A673 (cell line): ENCODE data around the gene AGBL4. TPM values are rescaled to one million over a fixed set of nuclear protein-coding genes. Genes with fewer than 3 reads are reported as not detected.

Experiments
- BruUV-seq: library from RNA; stranded (reverse); fragments of 400-500 nt; replicated peaks from 2 replicates; lab custom pipeline; 2021; lab: Mats Ljungman, UMichigan
- CTCF ChIA-PET: fragments of 300-600 bp; sonication (Branson Sonifier 250); formaldehyde crosslinking; loops from one replicate; lab custom pipeline; 2022; ENCODE audit warnings: antibody characterized with exemption; lab: Charles Lee
- POLR2A ChIA-PET: fragments of 300-600 bp; sonication (Branson Sonifier 250); formaldehyde crosslinking; loops from one replicate; lab custom pipeline; 2022; ENCODE audit warnings: antibody characterized with exemption; ENCODE audit not compliant: low non-redundant PET; lab: Charles Lee
- DNase-seq: peaks from one replicate; pipeline ENCODE4 v3.0.0-alpha.2; 2015; ENCODE audit warnings: low spot score
- H3K27ac ChIP-seq: fragments of 200-600 bp; sonication (generic); 2 replicates; pipeline ENCODE4 v1.5.1; 2016; ENCODE audit warnings: mixed run types, low read depth, mild to moderate bottlenecking, mixed read lengths, antibody characterized with exemption, low read length; ENCODE audit not compliant: poor library complexity, severe bottlenecking
- H3K27me3 ChIP-seq: fragments of 200-600 bp; sonication (generic); replicated peaks from 2 replicates; pipeline ENCODE4 v1.6.1; 2017; ENCODE audit warnings: mixed run types, low read depth, mild to moderate bottlenecking, mixed read lengths, antibody characterized with exemption, low read length; ENCODE audit not compliant: insufficient read depth, poor library complexity
- H3K36me3 ChIP-seq: fragments of 200-600 bp; sonication (generic); 2 replicates; pipeline ENCODE4 v1.6.1; 2016; ENCODE audit warnings: mixed run types, mild to moderate bottlenecking, mixed read lengths, antibody characterized with exemption, low read length; ENCODE audit not compliant: insufficient read depth, poor library complexity, severe bottlenecking
- H3K4me1 ChIP-seq: fragments of 200-600 bp; sonication (generic); 2 replicates; pipeline ENCODE4 v1.6.1; 2017; ENCODE audit warnings: mixed run types, mild to moderate bottlenecking, mixed read lengths, antibody characterized with exemption, low read length; ENCODE audit not compliant: insufficient read depth, poor library complexity, severe bottlenecking
- H3K4me3 ChIP-seq: fragments of 200-600 bp; sonication (generic); 2 replicates; pipeline ENCODE4 v1.5.1; 2016; ENCODE audit warnings: low read depth, mixed run types, mild to moderate bottlenecking, mixed read lengths, low read length; ENCODE audit not compliant: poor library complexity, severe bottlenecking
- H3K9me3 ChIP-seq: fragments of 200-600 bp; sonication (generic); 2 replicates; pipeline ENCODE4 v1.6.1; 2016; ENCODE audit warnings: mixed run types, low read depth, mild to moderate bottlenecking, mixed read lengths, antibody characterized with exemption, low read length; ENCODE audit not compliant: poor library complexity, severe bottlenecking
- CTCF ChIP-seq: fragments of 300-800, 200-600 bp; sonication (generic); conservative IDR thresholded peaks from 2 replicates; pipeline ENCODE4 v1.5.1; 2017; ENCODE audit warnings: low read depth, mild to moderate bottlenecking, antibody characterized with exemption, low read length, moderate library complexity, mixed read lengths
- EZH2 ChIP-seq: fragments of 200-600 bp; sonication (generic); IDR thresholded peaks from 2 replicates; pipeline ENCODE4 v1.6.1; 2017; ENCODE audit warnings: borderline replicate concordance, low read depth, mild to moderate bottlenecking, mixed read lengths, antibody characterized with exemption, low read length; ENCODE audit not compliant: poor library complexity, severe bottlenecking
- intact Hi-C: fragments of 100-400 bp; cut with micrococcal nuclease; formaldehyde crosslinking; loops from one replicate; pipeline ENCODE4 v1.10.0; 2022; ENCODE audit not compliant: unreplicated experiment
- total RNA-seq: library from RNA; stranded (reverse); gene quantifications from 2 replicates; pipeline ENCODE4 v1.2.3, GENCODE V29; 2021

Gene AGBL4
- total RNA-seq, 1 experiment from 2014 or later: 0.32 TPM

- BruUV-seq: no TSS peak
- Histone ChIP-seq H3K4me1 (peaks cover 16% of the 10 kb centered on the region), H3K27me3 (no peaks in the 10 kb centered on the region), H3K27ac (no peak overlapping the region), H3K9me3 (no peaks in the 10 kb centered on the region), H3K4me3 (no peak overlapping the region), H3K36me3 (no peaks in the 10 kb centered on the region)
- intact Hi-C loops: no loop called here
- CTCF ChIA-PET: no interaction called here
- POLR2A ChIA-PET: no interaction called here
- no peak for DNase-seq
- TF ChIP-seq CTCF (no peak), EZH2 (no peak)
Measured at GRCh38 chr1:48875552-48876329, 1148.0 kb downstream of the AGBL4 start.

- ChIA-PET POLR2A (no interaction called here), CTCF (no interaction called here)
- no TSS peak for BruUV-seq
- DNase-seq: no peak
- Histone ChIP-seq H3K4me1 (peaks cover 11% of the 10 kb centered on the region), H3K27me3 (no peaks in the 10 kb centered on the region), H3K36me3 (no peaks in the 10 kb centered on the region), H3K4me3 (no peak overlapping the region), H3K9me3 (no peaks in the 10 kb centered on the region), H3K27ac (no peak overlapping the region)
- intact Hi-C loops: loop anchor here (5.0 kb wide), 1 partner anchor 302 kb away; no protein-coding TSS in a partner anchor
- no peak for TF ChIP-seq EZH2
- no peak for TF ChIP-seq CTCF
Measured at GRCh38 chr1:48873944-48874343, 1149.8 kb downstream of the AGBL4 start.

- CTCF ChIA-PET: interaction anchor here (1.0 to 1.1 kb wide), 2 partner anchors 9 to 298 kb away, joined by 5 to 6 read pairs; no protein-coding TSS in a partner anchor
- POLR2A ChIA-PET: no interaction called here
- no peaks in the 10 kb centered on the region for H3K9me3 ChIP-seq
- H3K36me3 ChIP-seq: no peaks in the 10 kb centered on the region
- intact Hi-C loops: loop anchor here (5.0 kb wide), 1 partner anchor 298 kb away; no protein-coding TSS in a partner anchor
- TF ChIP-seq CTCF (peak; percentile 87), EZH2 (no peak)
- peak; percentile 34 for DNase-seq
- H3K4me1 ChIP-seq: no peaks in the 10 kb centered on the region
- BruUV-seq: no TSS peak
- no peak overlapping the region for H3K27ac ChIP-seq
- no peak overlapping the region for H3K4me3 ChIP-seq
- no peaks in the 10 kb centered on the region for H3K27me3 ChIP-seq
Measured at GRCh38 chr1:48870596-48870995, 1153.2 kb downstream of the AGBL4 start.
